CD4-positive, alpha-beta T cell treated with Interleukin-17A for 4 hours (primary cell): ENCODE results near the gene ABCC8.

Experiments
- DNase-seq: peaks from one replicate; pipeline ENCODE4 v3.0.0-alpha.2; 2020; ENCODE audit warnings: mixed read lengths

The ABCC8 gene

GRCh38 chr11:17476317-17477083, at the start of gene ABCC8:
ABCC8 (minus strand) TSS chr11:17476845; CDS start chr11:17476776, 69 bp downstream.
- no peak for DNase-seq

GRCh38 chr11:17526326-17526725, 49.7 kb upstream of the ABCC8 start:
- no peak for DNase-seq

- DNase-seq, result no peak
These were observed 48.9 kb upstream of the ABCC8 start for GRCh38 chr11:17525570-17525969.

GRCh38 chr11:17524221-17524620, 47.6 kb upstream of the ABCC8 start:
- no peak for DNase-seq

- DNase-seq, result no peak
These were observed 46.0 kb upstream of the ABCC8 start for GRCh38 chr11:17522655-17523054.

GRCh38 chr11:17521106-17521900, 44.7 kb upstream of the ABCC8 start:
- no peak for DNase-seq

GRCh38 chr11:17519061-17519885, 42.6 kb upstream of the ABCC8 start:
- DNase-seq, result no peak

- DNase-seq, result no peak
These were observed 41.7 kb upstream of the ABCC8 start for GRCh38 chr11:17518366-17518765.

GRCh38 chr11:17517186-17517585, 40.5 kb upstream of the ABCC8 start:
- DNase-seq, result no peak

GRCh38 chr11:17516551-17517150, 40.0 kb upstream of the ABCC8 start:
- no peak for DNase-seq

- no peak for DNase-seq
These were observed 39.0 kb upstream of the ABCC8 start for GRCh38 chr11:17515443-17516176.

GRCh38 chr11:17514476-17514875, 37.8 kb upstream of the ABCC8 start:
- DNase-seq, result no peak

- no peak for DNase-seq
These were observed 37.2 kb upstream of the ABCC8 start for GRCh38 chr11:17513853-17514252.

GRCh38 chr11:17512101-17512500, 35.5 kb upstream of the ABCC8 start:
- no peak for DNase-seq

- DNase-seq, result no peak
These were observed 34.9 kb upstream of the ABCC8 start for GRCh38 chr11:17511571-17511970.

- DNase-seq, result no peak
These were observed 34.0 kb upstream of the ABCC8 start for GRCh38 chr11:17510507-17511206.

- DNase-seq, result no peak
These were observed 32.1 kb upstream of the ABCC8 start for GRCh38 chr11:17508791-17509190.

- no peak for DNase-seq
These were observed 31.7 kb upstream of the ABCC8 start for GRCh38 chr11:17508306-17508705.

- DNase-seq, result no peak
These were observed 31.1 kb upstream of the ABCC8 start for GRCh38 chr11:17507773-17508172.

- DNase-seq, result no peak
These were observed 30.3 kb upstream of the ABCC8 start for GRCh38 chr11:17506942-17507341.

- no peak for DNase-seq
These were observed 29.7 kb upstream of the ABCC8 start for GRCh38 chr11:17506314-17506713.

- no peak for DNase-seq
These were observed 28.5 kb upstream of the ABCC8 start for GRCh38 chr11:17505146-17505545.
